Left cardiac atrium (tissue), 4 donors: ENCODE measurements around the gene CCNE1. TPM values are rescaled to one million over a fixed set of nuclear protein-coding genes. Genes with fewer than 3 reads are reported as not detected.

ENCODE experiments used
- ATAC-seq, 2 donors: fragments of 200-7000 bp; cut with Tn5 transposase; one replicate each; pipeline ENCODE4 v1.9.1; 2020; ENCODE audit warnings: mild to moderate bottlenecking in 2 of 2, moderate library complexity in 2 of 2
- DNase-seq: peaks from one replicate; pipeline ENCODE4 v3.0.0-alpha.2; 2020
- intact Hi-C, 2 donors: fragments of 100-400 bp; cut with DNase I; formaldehyde crosslinking; loops; one replicate each; pipeline versions ENCODE4 v1.14.1 to v1.15.1; 2022 to 2023
- long read RNA-seq: library from polyadenylated mRNA; unstranded; transcript quantifications from one replicate; pipeline ENCODE4 v2.0.0, GENCODE V29; 2021
- total RNA-seq, 2 donors: library from RNA; stranded (reverse); fragmentation: NEBNext Ultra II Directional; extraction: Animal tissue kit (Norgen Biotek cat#: 25700); gene quantifications; one replicate each; pipeline ENCODE4 v1.2.1, GENCODE V29; 2021
- donor health status: DM: no; HTN: yes; CAD: no.
- donor health status: DM: no; HTN: yes; CAD: no; lungs with severe emphysema.
- donor health status: DM: yes; HTN: yes; CAD: no.
- donor health status: Dilated cardiomyopathy.

CCNE1 gene
- 1 to 10 TPM; 1.8 to 3.0 TPM for total RNA-seq
- long read RNA-seq, partial matches to known transcripts, result 0 of 3 reads
- long read RNA-seq, other reads (novel, unspliced or antisense), result 2 of 3 reads

- ATAC-seq (peak; percentile 99), DNase-seq (peak; percentile 95)
- intact Hi-C loops, result no loop called here
Observed at GRCh38 chr19:29811125-29812079, at the start of gene CCNE1. Gene CCNE1, plus strand, starts transcription at chr19:29811991. Its CDS starts 565 bp downstream, at chr19:29812556.

- ATAC-seq (no peak), DNase-seq (no peak)
- intact Hi-C loops, result loop anchor here in 1 of 2 donors (5.0 kb wide), 1 partner anchor 109 kb away; no protein-coding TSS in a partner anchor
Observed at GRCh38 chr19:29763196-29763595, 48.6 kb upstream of the CCNE1 start.

- no peak for ATAC-seq
- intact Hi-C loops, result loop anchor here in 1 of 2 donors (5.0 kb wide), 1 partner anchor 108 kb away; no protein-coding TSS in a partner anchor
- no peak for DNase-seq
Observed at GRCh38 chr19:29764361-29764760, 47.4 kb upstream of the CCNE1 start.

GRCh38 chr19:29766100-29766499 lies 45.7 kb upstream of the CCNE1 start:
- DNase-seq, result no peak
- no peak for ATAC-seq
- intact Hi-C loops, result no loop called here

- ATAC-seq (no peak), DNase-seq (no peak)
- intact Hi-C loops, result no loop called here
Observed at GRCh38 chr19:29767039-29767735, 44.6 kb upstream of the CCNE1 start.

GRCh38 chr19:29768166-29768565 lies 43.6 kb upstream of the CCNE1 start:
- no peak for DNase-seq
- intact Hi-C loops, result no loop called here

GRCh38 chr19:29769997-29770396 lies 41.8 kb upstream of the CCNE1 start:
- DNase-seq, result no peak
- intact Hi-C loops, result loop anchor here in 1 of 2 donors (5.0 kb wide), 1 partner anchor 102 kb away; no protein-coding TSS in a partner anchor
- ATAC-seq, result no peak

More at GRCh38 chr19:29768166-29768565, 43.6 kb upstream of the CCNE1 start:
- ATAC-seq, result no peak

- intact Hi-C loops, result loop anchor here in 1 of 2 donors (5.0 kb wide), 1 partner anchor 102 kb away; no protein-coding TSS in a partner anchor
- ATAC-seq, result no peak
- no peak for DNase-seq
Observed at GRCh38 chr19:29770648-29771047, 41.1 kb upstream of the CCNE1 start.

- ATAC-seq (peak; percentile 82 to 86), DNase-seq (peak; percentile 51)
- intact Hi-C loops, result loop anchor here in 1 of 2 donors (5.0 kb wide), 1 partner anchor 100 kb away; no protein-coding TSS in a partner anchor
Observed at GRCh38 chr19:29771708-29772414, 39.9 kb upstream of the CCNE1 start.

GRCh38 chr19:29772696-29773095 lies 39.1 kb upstream of the CCNE1 start:
- ATAC-seq, result no peak
- no peak for DNase-seq
- intact Hi-C loops, result loop anchor here in 1 of 2 donors (5.0 kb wide), 1 partner anchor 100 kb away; no protein-coding TSS in a partner anchor

GRCh38 chr19:29773141-29773540 lies 38.6 kb upstream of the CCNE1 start:
- no peak for DNase-seq
- intact Hi-C loops, result loop anchor here in 1 of 2 donors (5.0 kb wide), 1 partner anchor 99 kb away; no protein-coding TSS in a partner anchor
- ATAC-seq, result no peak

GRCh38 chr19:29774126-29774525 lies 37.7 kb upstream of the CCNE1 start:
- intact Hi-C loops, result loop anchor here in 1 of 2 donors (5.0 kb wide), 1 partner anchor 98 kb away; no protein-coding TSS in a partner anchor
- no peak for DNase-seq
- ATAC-seq, result no peak

GRCh38 chr19:29777781-29778309 lies 33.9 kb upstream of the CCNE1 start:
- no peak for DNase-seq

GRCh38 chr19:29779921-29780320 lies 31.9 kb upstream of the CCNE1 start:
- ATAC-seq (no peak), DNase-seq (no peak)
- intact Hi-C loops, result no loop called here

More at GRCh38 chr19:29777781-29778309, 33.9 kb upstream of the CCNE1 start:
- ATAC-seq, result no peak
- intact Hi-C loops, result no loop called here

GRCh38 chr19:29781386-29782259 lies 30.2 kb upstream of the CCNE1 start:
- DNase-seq, result no peak
- ATAC-seq, result no peak
- intact Hi-C loops, result no loop called here

- intact Hi-C loops, result no loop called here
- DNase-seq, result no peak
- ATAC-seq, result no peak
Observed at GRCh38 chr19:29782260-29782580, 29.6 kb upstream of the CCNE1 start.

GRCh38 chr19:29783627-29784190 lies 28.1 kb upstream of the CCNE1 start:
- DNase-seq, result no peak
- intact Hi-C loops, result no loop called here
- no peak for ATAC-seq
